Spleen (tissue), 11 donors: ENCODE measurements around the gene ABHD1. TPM values are rescaled to one million over a fixed set of nuclear protein-coding genes. Genes with fewer than 3 reads are reported as not detected.

Source experiments
- DNase-seq: peaks from one replicate; pipeline ENCODE4 v3.0.0-alpha.2; 2020
- H3K27ac ChIP-seq, 8 donors: fragments of 200-600 bp; sonication (generic) in 7 of 8; 1 replicate in 4 of 8; 2 replicates in 4 of 8; pipeline versions ENCODE4 v1.5.0 to v1.8.0; 2016 to 2021; ENCODE audit warnings: inconsistent platforms in 4 of 8, mild to moderate bottlenecking in 4 of 8, moderate library complexity in 1 of 8
- H3K27me3 ChIP-seq, 7 donors: fragments of 200-600 bp; sonication (generic) in 6 of 7; replicated peaks in 1 of 7; 1 replicate in 4 of 7; 2 replicates in 3 of 7; pipeline versions ENCODE4 v1.5.0 to v1.8.0; 2016 to 2021; ENCODE audit warnings: inconsistent platforms in 3 of 7, mild to moderate bottlenecking in 1 of 7
- H3K36me3 ChIP-seq, 6 donors: fragments of 200-600 bp; sonication (generic) in 5 of 6; 1 replicate in 4 of 6; 2 replicates in 2 of 6; pipeline versions ENCODE4 v1.5.0 to v1.8.0; 2016 to 2021; ENCODE audit warnings: inconsistent platforms in 2 of 6
- H3K4me1 ChIP-seq, 6 donors: fragments of 200-600 bp; sonication (generic) in 5 of 6; 1 replicate in 3 of 6; 2 replicates in 3 of 6; pipeline versions ENCODE4 v1.5.0 to v1.8.0; 2016 to 2021; ENCODE audit warnings: inconsistent platforms in 3 of 6
- H3K4me3 ChIP-seq, 8 donors: fragments of 200-600 bp; sonication (generic) in 7 of 8; 1 replicate in 4 of 8; 2 replicates in 4 of 8; pipeline versions ENCODE4 v1.5.0 to v1.8.0; 2016 to 2021; ENCODE audit warnings: inconsistent platforms in 4 of 8, mild to moderate bottlenecking in 4 of 8, moderate library complexity in 2 of 8
- H3K9me3 ChIP-seq, 8 donors: fragments of 200-600 bp; sonication (generic) in 7 of 8; 1 replicate in 4 of 8; 2 replicates in 4 of 8; pipeline versions ENCODE4 v1.5.0 to v1.8.0; 2016 to 2021; ENCODE audit warnings: inconsistent platforms in 4 of 8
- CTCF ChIP-seq, 11 experiments: fragments of 200-600 bp in 7 of 11; fragments of 450-650 bp in 4 of 11; sonication (generic) in 4 of 11; IDR thresholded peaks in 8 of 11; conservative IDR thresholded peaks in 3 of 11; 1 replicate in 7 of 11; 2 replicates in 4 of 11; pipeline versions ENCODE4 v1.4.0 to v1.8.0; 2016 to 2021; ENCODE audit warnings: antibody characterized with exemption in 11 of 11, inconsistent platforms in 4 of 11, mild to moderate bottlenecking in 1 of 11
- POLR2A ChIP-seq, 3 donors: fragments of 450-650 bp; IDR thresholded peaks; one replicate each; pipeline ENCODE4 v1.5.1; 2017; ENCODE audit warnings: antibody characterized with exemption in 3 of 3, mild to moderate bottlenecking in 1 of 3
- POLR2AphosphoS5 ChIP-seq, 3 donors: sonication (generic); formaldehyde crosslinking; IDR thresholded peaks; one replicate each; pipeline ENCODE4 v1.5.1; 2017; ENCODE audit warnings: antibody characterized with exemption in 3 of 3
- WGBS, 5 donors: extraction: QIAGEN DNeasy Blood & Tissue Kit in 3 of 5; methylation state at CpG; one replicate each; pipeline versions ENCODE4 v1.1.5 to v1.1.7; 2013 to 2018; 5-methylcytosine and 5-hydroxymethylcytosine counted together
- intact Hi-C: fragments of 100-400 bp; cut with DNase I; formaldehyde crosslinking; loops from one replicate; pipeline ENCODE4 v1.15.0; 2023; ENCODE audit warnings: low total_unique reads
- polyA plus RNA-seq, 3 donors: library from polyadenylated mRNA; stranded (reverse); fragments of 200-250 nt; gene quantifications; one replicate each; pipeline ENCODE4 v1.2.1, GENCODE V29; 2013
- total RNA-seq, 7 donors: library from RNA; depleted of rRNA in 3 of 7; stranded (reverse); fragments of >200 nt in 3 of 7; fragmentation: NEBNext Ultra II Directional in 4 of 7; extraction: Animal tissue kit (Norgen Biotek cat#: 25700) in 4 of 7; gene quantifications; one replicate each; pipeline versions ENCODE4 v1.1.0 to v1.2.1, GENCODE V29; 2016 to 2021
- donor health status: healthy with polysubstance abuse.
- donor health status: DM: no; HTN: no; CAD: no; lungs with moderate emphysema.
- donor health status: DM: no; HTN: no; CAD: no.
- donor health status: Bipolar disorder and iron deficiency.
- donor health status: healthy.
- donor health status: DM: no; HTN: no; CAD: no.
- donor health status: DM: yes; HTN: yes; CAD: no.

ABHD1 gene
- total and polyA plus RNA-seq, 10 donors, result 0.38 to 1.6 (median 0.66) TPM; not detected in 1

DNA sequence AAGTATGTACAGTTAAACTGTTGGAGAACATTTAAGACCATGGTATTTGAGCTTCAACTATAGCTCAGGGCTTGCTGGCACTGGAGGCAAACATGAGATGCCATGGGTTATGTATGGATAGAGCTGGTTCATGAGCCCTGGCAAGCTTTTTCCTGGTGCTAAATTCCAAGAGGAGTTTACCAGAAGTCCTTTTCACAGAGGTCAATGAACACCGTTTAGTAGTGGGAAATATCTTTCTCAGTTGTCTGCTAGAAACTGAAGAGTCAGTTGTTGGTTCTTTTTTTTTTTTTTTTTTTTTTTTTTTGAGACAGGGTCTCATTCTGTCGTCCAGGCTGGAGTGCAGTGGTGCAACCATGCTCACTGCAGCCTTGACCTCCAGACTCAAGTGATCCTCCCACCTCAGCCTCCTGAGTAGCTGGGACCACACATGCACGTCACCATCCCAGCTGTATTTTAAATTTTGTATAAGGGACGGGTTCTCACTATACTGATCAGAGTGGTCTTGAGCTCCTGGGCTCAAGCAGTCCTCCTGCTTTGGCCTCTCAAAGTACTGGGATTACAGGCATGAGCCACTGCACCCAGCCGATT lies 35.7 kb upstream of the ABHD1 start:
- intact Hi-C loops, result no loop called here
- peaks cover 0 to 16% (median 0%) of the 10 kb centered on the region in 6 donors for H3K36me3 ChIP-seq
- H3K4me1 ChIP-seq, result peaks cover 14 to 47% (median 31%) of the 10 kb centered on the region in 6 donors
- H3K27me3 ChIP-seq, result no peaks in the 10 kb centered on the region
- H3K4me3 ChIP-seq, result no peak overlapping the region
- 83 to 97% (median 84%) methylated on average over 5 of the region's 5 CpGs for WGBS, 5 donors
- H3K27ac ChIP-seq, result no peak overlapping the region
- DNase-seq, result peak; percentile 35
- H3K9me3 ChIP-seq, result no peaks in the 10 kb centered on the region
- TF ChIP-seq CTCF (IDR thresholded peaks at IDR 0.05 in 8 of 11, conservative IDR thresholded peaks at IDR 0.05 in 3 of 11) (no peak), POLR2A (IDR thresholded peaks at IDR 0.05) (no peak), POLR2AphosphoS5 (IDR thresholded peaks at IDR 0.05) (no peak)

DNA sequence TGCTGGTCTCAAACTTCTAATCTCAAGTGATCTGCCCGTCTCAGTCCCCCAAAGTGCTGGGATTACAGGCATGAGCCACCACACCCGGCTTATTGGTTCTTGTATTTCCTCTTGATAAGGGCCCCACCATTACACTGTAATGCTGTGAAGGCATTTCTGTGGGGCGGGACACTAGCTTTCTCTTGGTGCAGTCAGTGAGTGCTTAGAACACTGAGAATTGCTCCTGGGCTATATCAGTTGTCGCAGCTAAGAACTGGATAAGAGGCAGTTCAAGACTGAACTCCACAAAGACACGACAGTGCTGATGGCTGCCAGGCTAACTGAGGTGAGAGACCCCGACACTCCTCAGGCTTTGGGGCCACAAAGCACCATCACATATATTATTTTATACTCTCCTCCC lies 35.0 kb upstream of the ABHD1 start:
- H3K27me3 ChIP-seq, result no peaks in the 10 kb centered on the region
- H3K36me3 ChIP-seq, result peaks cover 0 to 8% (median 0%) of the 10 kb centered on the region in 6 donors
- no peaks in the 10 kb centered on the region for H3K9me3 ChIP-seq
- intact Hi-C loops, result no loop called here
- WGBS, 5 donors, result 85 to 96% (median 91%) methylated on average over 6 of the region's 6 CpGs
- no peak for TF ChIP-seq POLR2A (IDR thresholded peaks at IDR 0.05)
- TF ChIP-seq POLR2AphosphoS5 (IDR thresholded peaks at IDR 0.05), result no peak
- TF ChIP-seq CTCF (IDR thresholded peaks at IDR 0.05 in 8 of 11, conservative IDR thresholded peaks at IDR 0.05 in 3 of 11), result no peak
- H3K4me1 ChIP-seq, result peaks cover 14 to 40% (median 29%) of the 10 kb centered on the region in 6 donors
- H3K27ac ChIP-seq, result no peak overlapping the region
- DNase-seq, result peak; percentile 9
- H3K4me3 ChIP-seq, result no peak overlapping the region

DNA sequence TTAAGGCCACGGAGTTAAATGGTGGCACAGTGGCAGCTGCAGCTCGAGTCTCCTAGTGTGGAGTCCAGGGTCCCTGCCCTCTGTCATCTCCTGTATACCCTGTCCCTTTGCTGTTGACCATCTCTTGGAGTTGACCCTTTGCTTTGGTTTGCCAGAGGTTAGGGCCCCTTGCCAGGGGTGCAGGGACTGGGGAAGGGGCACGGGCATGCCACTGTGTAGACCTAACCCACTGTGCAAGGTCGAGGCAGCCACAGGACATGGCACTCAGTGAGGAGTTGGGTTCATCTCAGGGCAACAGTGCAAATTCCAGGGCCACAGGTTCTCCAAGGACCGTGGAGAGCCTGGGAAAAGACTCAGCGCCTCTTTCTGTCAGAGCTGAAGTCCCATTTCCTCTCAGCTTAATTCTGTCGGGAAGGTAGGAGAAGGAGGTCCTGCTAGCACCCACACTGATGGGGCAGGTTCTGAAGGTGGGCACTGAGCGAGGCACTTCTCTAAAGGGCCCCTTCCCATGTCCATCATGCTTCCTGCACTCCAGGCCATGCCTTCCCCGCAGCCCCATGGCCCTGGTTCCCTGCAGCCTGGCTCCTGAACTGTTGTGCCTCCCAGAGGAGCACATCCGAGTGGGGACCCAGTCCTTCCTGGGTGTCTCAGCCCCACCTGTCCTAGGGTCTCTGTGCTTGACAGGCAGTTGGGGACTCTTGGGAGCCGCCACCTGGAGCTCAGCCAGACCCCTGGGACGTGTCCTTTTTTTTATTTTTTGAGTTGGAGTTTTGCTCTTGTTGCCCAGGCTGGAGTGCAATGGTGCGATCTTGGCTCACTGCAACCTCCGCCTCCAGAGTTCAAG lies 34.3 kb upstream of the ABHD1 start:
- H3K9me3 ChIP-seq, result no peaks in the 10 kb centered on the region
- intact Hi-C loops, result no loop called here
- H3K27ac ChIP-seq, result no peak overlapping the region
- no peak overlapping the region for H3K4me3 ChIP-seq
- TF ChIP-seq CTCF (IDR thresholded peaks at IDR 0.05 in 8 of 11, conservative IDR thresholded peaks at IDR 0.05 in 3 of 11), result no peak
- TF ChIP-seq POLR2AphosphoS5 (IDR thresholded peaks at IDR 0.05), result no peak
- TF ChIP-seq POLR2A (IDR thresholded peaks at IDR 0.05), result no peak
- H3K36me3 ChIP-seq, result peaks cover 0 to 1% (median 0%) of the 10 kb centered on the region in 6 donors
- no peaks in the 10 kb centered on the region for H3K27me3 ChIP-seq
- peaks cover 14 to 33% (median 26%) of the 10 kb centered on the region in 6 donors for H3K4me1 ChIP-seq
- 87 to 92% (median 91%) methylated on average over 13 to 14 of the region's 14 CpGs for WGBS, 5 donors
- DNase-seq, result no peak
